Left lung (tissue), 14 donors: ENCODE results near the gene KASH5. TPM values are rescaled to one million over a fixed set of nuclear protein-coding genes. Genes with fewer than 3 reads are reported as not detected.

Source experiments
- ATAC-seq: fragments of 200-7000 bp; cut with Tn5 transposase; one replicate; pipeline ENCODE4 v1.9.1; 2020; ENCODE audit warnings: moderate library complexity
- DNase-seq, 4 donors: peaks; one replicate each; pipeline ENCODE4 v3.0.0-alpha.2; 2013 to 2020
- H3K27ac ChIP-seq, 2 donors: fragments of 200-600 bp; sonication (generic) in 1 of 2; one replicate each; pipeline versions ENCODE4 v1.5.0 to v1.8.0; 2020 to 2021
- H3K27me3 ChIP-seq, 2 donors: fragments of 200-600 bp; sonication (generic) in 1 of 2; one replicate each; pipeline versions ENCODE4 v1.5.0 to v1.8.0; 2020 to 2021
- H3K36me3 ChIP-seq, 2 donors: fragments of 200-600 bp; sonication (generic) in 1 of 2; one replicate each; pipeline versions ENCODE4 v1.5.0 to v1.8.0; 2020 to 2021
- H3K4me1 ChIP-seq, 2 donors: fragments of 200-600 bp; one replicate each; pipeline ENCODE4 v1.8.0; 2021
- H3K4me3 ChIP-seq, 2 donors: fragments of 200-600 bp; sonication (generic) in 1 of 2; one replicate each; pipeline versions ENCODE4 v1.5.0 to v1.8.0; 2020 to 2021; ENCODE audit warnings: mild to moderate bottlenecking in 1 of 2
- H3K9me3 ChIP-seq, 2 donors: fragments of 200-600 bp; sonication (generic) in 1 of 2; one replicate each; pipeline versions ENCODE4 v1.5.0 to v1.8.0; 2020 to 2021
- intact Hi-C, 2 donors: fragments of 100-400 bp; cut with DNase I; formaldehyde crosslinking; loops; one replicate each; pipeline versions ENCODE4 v1.11.2 to v1.14.2; 2022
- long read RNA-seq, 12 donors: library from polyadenylated mRNA in 2 of 12; unstranded in 2 of 12; transcript quantifications; one replicate each; pipeline ENCODE4 v2.0.0 and lab custom pipeline, GENCODE V29; 2019 to 2026
- polyA plus RNA-seq, 6 donors: library from polyadenylated mRNA; unstranded; fragments of 120-200 nt; gene quantifications; one replicate each; pipeline ENCODE4 v1.2.1, GENCODE V29; 2013; ENCODE audit not compliant: insufficient read length in 6 of 6
- total RNA-seq, 2 donors: library from RNA; stranded (reverse); fragmentation: NEBNext Ultra II Directional; extraction: Animal tissue kit (Norgen Biotek cat#: 25700); gene quantifications; one replicate each; pipeline ENCODE4 v1.2.1, GENCODE V29; 2021
- TF ChIP-seq, protein P1 (sequence below), 2 donors: fragments of 200-600 bp; sonication (generic) in 1 of 2; IDR thresholded peaks; one replicate each; pipeline versions ENCODE4 v1.5.0 to v1.8.0; 2021; ENCODE audit warnings: antibody characterized with exemption in 2 of 2
- donor health status: DM: no; HTN: yes; CAD: no.
- donor health status: DM: no; HTN: no; CAD: no.

Gene KASH5, protein sequence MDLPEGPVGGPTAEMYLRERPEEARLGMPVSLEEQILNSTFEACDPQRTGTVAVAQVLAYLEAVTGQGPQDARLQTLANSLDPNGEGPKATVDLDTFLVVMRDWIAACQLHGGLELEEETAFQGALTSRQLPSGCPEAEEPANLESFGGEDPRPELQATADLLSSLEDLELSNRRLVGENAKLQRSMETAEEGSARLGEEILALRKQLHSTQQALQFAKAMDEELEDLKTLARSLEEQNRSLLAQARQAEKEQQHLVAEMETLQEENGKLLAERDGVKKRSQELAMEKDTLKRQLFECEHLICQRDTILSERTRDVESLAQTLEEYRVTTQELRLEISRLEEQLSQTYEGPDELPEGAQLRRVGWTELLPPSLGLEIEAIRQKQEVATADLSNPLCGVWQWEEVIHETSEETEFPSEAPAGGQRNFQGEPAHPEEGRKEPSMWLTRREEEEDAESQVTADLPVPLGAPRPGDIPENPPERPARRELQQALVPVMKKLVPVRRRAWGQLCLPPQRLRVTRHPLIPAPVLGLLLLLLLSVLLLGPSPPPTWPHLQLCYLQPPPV
- total RNA-seq (1 to 10 TPM in 1 of 2 donors, under 1 TPM in 1; 0.84 to 3.6 TPM), polyA plus RNA-seq (not detected)
- long read RNA-seq, donor 1 = 0 reads
- long read RNA-seq, donor 2, partial matches to known transcripts = 46 of 80 reads
- long read RNA-seq, donor 2, other reads (novel, unspliced or antisense) = 34 of 80 reads
- long read RNA-seq, donor 3 = 0 reads
- long read RNA-seq, donor 4, partial matches to known transcripts = 2 of 2 reads
- long read RNA-seq, donor 4, other reads (novel, unspliced or antisense) = 0 of 2 reads
- long read RNA-seq, donor 5 = 0 reads
- long read RNA-seq, donor 6 = 0 reads
- long read RNA-seq, donor 7 = 0 reads
- long read RNA-seq, donor 8 = 0 reads
- long read RNA-seq, donor 9 = 0 reads
- long read RNA-seq, donor 10, partial matches to known transcripts = 0 of 1 reads
- long read RNA-seq, donor 10, other reads (novel, unspliced or antisense) = 1 of 1 reads
- long read RNA-seq, donor 11 = 0 reads
- long read RNA-seq, donor 12 = 0 reads

DNA sequence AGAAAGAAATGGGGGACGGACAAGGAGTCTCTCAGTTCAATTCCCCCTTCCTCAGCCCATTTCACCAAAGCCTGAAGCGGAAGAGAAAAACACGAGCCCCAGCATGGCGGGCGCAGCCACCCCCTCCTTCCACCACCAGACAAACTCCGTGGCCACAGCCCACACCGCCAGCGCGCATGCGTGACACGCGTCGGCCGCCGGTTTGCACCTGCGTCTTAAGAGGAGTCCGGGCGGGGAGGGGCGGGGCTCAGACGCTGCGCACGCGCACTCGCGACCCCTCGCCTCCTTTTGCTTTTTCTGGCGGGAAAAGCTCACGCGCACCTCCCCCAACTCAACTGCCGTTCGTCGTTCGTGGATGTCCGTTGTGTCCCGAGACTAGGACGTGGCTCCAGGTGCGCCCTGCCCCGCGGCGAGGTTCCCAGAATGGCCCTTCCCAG lies at the start of gene KASH5:
Gene KASH5 (plus strand): TSS at position 314 of the 437 bp plus-strand sequence. CDS start 2,635 bp downstream, outside the sequence.
- Histone ChIP-seq H3K9me3 (peaks cover 0 to under 1% of the 10 kb centered on the region in 2 donors), H3K4me3 (peak within 1 kb of the TSS; percentile 9 to 23), H3K27ac (no peak within 1 kb of the TSS), H3K27me3 (peaks cover 0 to 16% of the 10 kb centered on the region in 2 donors), H3K4me1 (no peaks in the 10 kb centered on the region), H3K36me3 (no peaks in the 10 kb centered on the region)
- ATAC-seq = peak; percentile 77
- intact Hi-C loops = no loop called here
- peak in 3 of 4 donors; percentile 65 to 94 (median 89) for DNase-seq
- TF ChIP-seq, protein P1, sequence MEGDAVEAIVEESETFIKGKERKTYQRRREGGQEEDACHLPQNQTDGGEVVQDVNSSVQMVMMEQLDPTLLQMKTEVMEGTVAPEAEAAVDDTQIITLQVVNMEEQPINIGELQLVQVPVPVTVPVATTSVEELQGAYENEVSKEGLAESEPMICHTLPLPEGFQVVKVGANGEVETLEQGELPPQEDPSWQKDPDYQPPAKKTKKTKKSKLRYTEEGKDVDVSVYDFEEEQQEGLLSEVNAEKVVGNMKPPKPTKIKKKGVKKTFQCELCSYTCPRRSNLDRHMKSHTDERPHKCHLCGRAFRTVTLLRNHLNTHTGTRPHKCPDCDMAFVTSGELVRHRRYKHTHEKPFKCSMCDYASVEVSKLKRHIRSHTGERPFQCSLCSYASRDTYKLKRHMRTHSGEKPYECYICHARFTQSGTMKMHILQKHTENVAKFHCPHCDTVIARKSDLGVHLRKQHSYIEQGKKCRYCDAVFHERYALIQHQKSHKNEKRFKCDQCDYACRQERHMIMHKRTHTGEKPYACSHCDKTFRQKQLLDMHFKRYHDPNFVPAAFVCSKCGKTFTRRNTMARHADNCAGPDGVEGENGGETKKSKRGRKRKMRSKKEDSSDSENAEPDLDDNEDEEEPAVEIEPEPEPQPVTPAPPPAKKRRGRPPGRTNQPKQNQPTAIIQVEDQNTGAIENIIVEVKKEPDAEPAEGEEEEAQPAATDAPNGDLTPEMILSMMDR (IDR thresholded peaks at IDR 0.05) = no peak

DNA sequence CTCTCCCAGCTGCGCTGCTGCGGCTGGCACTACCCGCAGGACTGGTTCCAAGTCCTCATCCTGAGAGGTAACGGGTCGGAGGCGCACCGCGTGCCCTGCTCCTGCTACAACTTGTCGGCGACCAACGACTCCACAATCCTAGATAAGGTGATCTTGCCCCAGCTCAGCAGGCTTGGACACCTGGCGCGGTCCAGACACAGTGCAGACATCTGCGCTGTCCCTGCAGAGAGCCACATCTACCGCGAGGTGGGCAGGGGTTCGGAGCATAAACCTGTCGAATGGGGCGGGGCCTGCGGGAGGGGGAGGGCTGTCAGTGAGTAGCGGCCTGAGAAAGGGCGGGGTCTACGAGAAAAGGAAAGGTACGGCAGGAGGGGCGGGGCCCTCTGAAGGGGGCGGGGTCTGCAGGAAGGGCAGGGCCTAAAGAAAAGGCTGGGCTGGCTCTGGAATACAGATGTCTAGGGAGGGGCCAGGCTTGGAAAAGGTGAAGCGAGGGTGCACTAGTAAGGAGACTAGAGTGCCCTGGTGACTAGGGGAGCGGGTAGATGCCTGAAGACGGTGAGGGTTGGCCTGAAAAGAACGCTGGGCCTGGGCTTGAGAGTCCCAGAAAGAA lies 49.3 kb upstream of the KASH5 start:
- peak overlapping the region; percentile 53 to 79 for H3K27ac ChIP-seq
- intact Hi-C loops = no loop called here
- peaks cover 0 to 51% of the 10 kb centered on the region in 2 donors for H3K36me3 ChIP-seq
- no peaks in the 10 kb centered on the region for H3K27me3 ChIP-seq
- TF ChIP-seq, protein P1 (IDR thresholded peaks at IDR 0.05) = no peak
- H3K4me1 ChIP-seq = peaks cover 6 to 63% of the 10 kb centered on the region in 2 donors
- ATAC-seq (peak; percentile 85), DNase-seq (peak; percentile 20 to 91 (median 83))
- no peaks in the 10 kb centered on the region for H3K9me3 ChIP-seq
- peak overlapping the region; percentile 21 to 35 for H3K4me3 ChIP-seq

DNA sequence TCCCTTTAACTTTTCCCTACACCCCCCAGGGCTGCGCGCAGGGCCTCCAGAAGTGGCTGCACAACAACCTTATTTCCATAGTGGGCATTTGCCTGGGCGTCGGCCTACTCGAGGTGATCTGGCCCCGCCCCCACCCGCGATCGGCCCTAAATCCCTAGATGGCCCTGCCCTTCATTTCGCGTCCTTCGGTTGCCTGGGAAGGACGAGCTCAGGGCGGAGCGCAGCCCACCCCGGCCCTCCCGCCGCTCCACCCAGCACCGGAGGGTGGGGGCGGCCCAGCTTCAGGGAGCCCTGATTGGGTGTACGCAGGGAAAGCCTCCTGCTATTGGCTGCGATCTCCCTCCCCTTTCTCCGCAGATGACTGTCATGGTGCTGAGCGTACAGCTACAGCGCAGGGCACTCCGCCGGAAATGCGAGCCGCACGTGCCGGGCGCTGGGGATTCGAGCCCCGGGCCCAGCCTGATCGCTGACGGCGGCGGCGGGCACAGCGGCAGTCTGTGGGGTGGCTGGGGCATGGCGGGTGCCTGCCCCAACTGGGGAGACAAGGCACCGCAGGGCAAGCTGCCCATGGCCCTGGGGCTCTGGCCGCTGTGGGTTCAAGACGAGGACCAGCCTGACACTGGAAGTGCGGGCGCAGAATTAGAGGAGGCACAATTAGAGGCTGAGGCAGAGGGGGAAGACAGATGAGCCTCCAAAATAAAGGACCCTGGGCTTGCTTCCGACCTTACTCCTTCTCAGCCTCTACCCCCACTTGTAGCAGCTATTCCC lies 48.6 kb upstream of the KASH5 start:
- DNase-seq (peak; percentile 77 to 94 (median 88)), ATAC-seq (peak; percentile 92)
- intact Hi-C loops = no loop called here
- TF ChIP-seq, protein P1 (IDR thresholded peaks at IDR 0.05) = no peak
- peak overlapping the region; percentile 67 to 79 for H3K27ac ChIP-seq
- no peaks in the 10 kb centered on the region for H3K9me3 ChIP-seq
- no peaks in the 10 kb centered on the region for H3K27me3 ChIP-seq
- peak overlapping the region; percentile 21 to 35 for H3K4me3 ChIP-seq
- peaks cover 0 to 57% of the 10 kb centered on the region in 2 donors for H3K36me3 ChIP-seq
- H3K4me1 ChIP-seq = peaks cover 6 to 56% of the 10 kb centered on the region in 2 donors

DNA sequence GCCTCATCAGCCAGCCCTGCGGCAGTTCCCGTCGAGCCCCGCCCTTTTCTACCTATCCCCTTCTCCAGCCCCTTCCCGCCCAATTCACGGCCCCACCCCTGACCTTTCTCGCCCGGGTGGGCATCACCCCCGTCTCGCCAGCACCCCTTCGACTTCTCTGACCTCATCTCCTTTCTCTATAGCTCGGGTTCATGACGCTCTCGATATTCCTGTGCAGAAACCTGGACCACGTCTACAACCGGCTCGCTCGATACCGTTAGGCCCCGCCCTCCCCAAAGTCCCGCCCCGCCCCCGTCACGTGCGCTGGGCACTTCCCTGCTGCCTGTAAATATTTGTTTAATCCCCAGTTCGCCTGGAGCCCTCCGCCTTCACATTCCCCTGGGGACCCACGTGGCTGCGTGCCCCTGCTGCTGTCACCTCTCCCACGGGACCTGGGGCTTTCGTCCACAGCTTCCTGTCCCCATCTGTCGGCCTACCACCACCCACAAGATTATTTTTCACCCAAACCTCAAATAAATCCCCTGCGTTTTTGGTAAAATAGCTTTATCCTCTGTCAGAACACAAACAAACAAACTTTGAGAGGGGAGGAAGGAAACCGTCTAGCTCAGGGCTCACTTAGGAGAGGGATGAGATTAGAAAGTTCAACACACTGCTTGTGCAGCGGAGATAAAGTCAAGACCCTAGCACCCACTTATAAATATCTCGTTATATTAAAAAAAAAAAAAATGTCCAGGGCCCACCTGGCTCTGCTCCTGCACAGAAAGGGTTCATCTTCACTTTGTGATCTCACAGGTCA lies 47.8 kb upstream of the KASH5 start:
- peaks cover 0 to 65% of the 10 kb centered on the region in 2 donors for H3K36me3 ChIP-seq
- H3K9me3 ChIP-seq = no peaks in the 10 kb centered on the region
- TF ChIP-seq, protein P1 (IDR thresholded peaks at IDR 0.05) = no peak
- ATAC-seq (peak; percentile 53), DNase-seq (peak; percentile 28 to 83 (median 70))
- peaks cover 6 to 49% of the 10 kb centered on the region in 2 donors for H3K4me1 ChIP-seq
- H3K27me3 ChIP-seq = no peaks in the 10 kb centered on the region
- peak overlapping the region; percentile 21 to 35 for H3K4me3 ChIP-seq
- intact Hi-C loops = no loop called here
- H3K27ac ChIP-seq = peak overlapping the region; percentile 67 to 79
